Liver (tissue), 3 donors: ENCODE results near the gene EOLA2.

Source experiments
- CTCF ChIP-seq: fragments of 150-350 bp; IDR thresholded peaks from 2 replicates; pipeline ENCODE4 v1.5.1; 2017; ENCODE audit warnings: improper control_type of control experiment, low read depth, low read length; ENCODE audit not compliant: missing input control
- JUND ChIP-seq, 2 donors: IDR thresholded peaks; 2 replicates each; pipeline ENCODE4 v1.6.1; 2016; ENCODE audit warnings: antibody characterized with exemption in 2 of 2
- REST ChIP-seq: IDR thresholded peaks from 2 replicates; pipeline ENCODE4 v1.6.1; 2016; ENCODE audit warnings: antibody characterized with exemption, mild to moderate bottlenecking
- TAF1 ChIP-seq: conservative IDR thresholded peaks from 2 replicates; pipeline ENCODE4 v1.6.1; 2016; ENCODE audit warnings: antibody characterized with exemption, mild to moderate bottlenecking
- TF ChIP-seq, protein P1 (sequence below): IDR thresholded peaks from 2 replicates; pipeline ENCODE4 v1.6.1; 2016; ENCODE audit warnings: antibody characterized with exemption
- donor health status: healthy.
- donor health status: healthy.

- TF ChIP-seq JUND (IDR thresholded peaks at IDR 0.05) (no peak), CTCF (no peak), TAF1 (no peak), REST (no peak)
- TF ChIP-seq, protein P1, sequence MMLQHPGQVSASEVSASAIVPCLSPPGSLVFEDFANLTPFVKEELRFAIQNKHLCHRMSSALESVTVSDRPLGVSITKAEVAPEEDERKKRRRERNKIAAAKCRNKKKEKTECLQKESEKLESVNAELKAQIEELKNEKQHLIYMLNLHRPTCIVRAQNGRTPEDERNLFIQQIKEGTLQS: no peak
Observed at GRCh38 chrX:149984411-149984810, 46.1 kb upstream of the EOLA2 start.
